Panc1 (cell line): ENCODE measurements around the gene COL11A2. TPM values are rescaled to one million over a fixed set of nuclear protein-coding genes. Genes with fewer than 3 reads are reported as not detected.

Experiments
- ATAC-seq: fragments of 200-7000 bp; cut with Tn5 transposase; 2 replicates; pipeline ENCODE4 v1.9.1; 2020; ENCODE audit warnings: mild to moderate bottlenecking, moderate library complexity
- BruUV-seq: library from RNA; stranded (reverse); fragments of 400-500 nt; replicated peaks from 2 replicates; lab custom pipeline; 2021; lab: Mats Ljungman, UMichigan
- CTCF ChIA-PET: fragments of 300-600 bp; sonication (Branson Sonifier 250); formaldehyde crosslinking; loops from one replicate; lab custom pipeline; 2022; ENCODE audit warnings: antibody characterized with exemption; lab: Charles Lee
- POLR2A ChIA-PET: fragments of 300-600 bp; sonication (Branson Sonifier 250); formaldehyde crosslinking; loops from one replicate; lab custom pipeline; 2022; ENCODE audit warnings: antibody characterized with exemption; lab: Charles Lee
- DNase-seq: peaks from one replicate; pipeline ENCODE4 v3.0.0-alpha.2; 2010; ENCODE audit warnings: low read depth, low spot score
- H3K27ac ChIP-seq: 2 replicates; pipeline ENCODE4 v1.5.1; 2011; ENCODE audit warnings: mild to moderate bottlenecking, low read length, inconsistent platforms
- H3K27me3 ChIP-seq: fragments of 200-500 bp; sonication (Bioruptor generic); 2 replicates; pipeline ENCODE4 v1.6.0; 2014; ENCODE audit warnings: low read length, inconsistent platforms; ENCODE audit not compliant: control insufficient read depth, insufficient read depth
- H3K36me3 ChIP-seq: fragments of 200-500 bp; sonication (Bioruptor generic); 2 replicates; pipeline ENCODE4 v1.5.1; 2014; ENCODE audit warnings: inconsistent platforms, mild to moderate bottlenecking, low read length, moderate library complexity; ENCODE audit not compliant: control insufficient read depth, insufficient read depth
- H3K4me1 ChIP-seq: 2 replicates; pipeline ENCODE4 v1.5.1; 2011; ENCODE audit warnings: inconsistent platforms, mild to moderate bottlenecking, low read length, moderate library complexity; ENCODE audit not compliant: control insufficient read depth, insufficient read depth
- H3K4me3 ChIP-seq, 2 experiments: 2 replicates each; pipeline ENCODE4 v1.5.1; 2011 to 2012; ENCODE audit warnings: low read depth in 2 of 2, low read length in 2 of 2, mild to moderate bottlenecking in 2 of 2, inconsistent platforms in 1 of 2, moderate library complexity in 1 of 2
- H3K9me3 ChIP-seq: fragments of 200-500 bp; sonication (Bioruptor generic); 2 replicates; pipeline ENCODE4 v1.5.1; 2014; ENCODE audit warnings: low read depth, mild to moderate bottlenecking, inconsistent platforms, low read length, moderate library complexity; ENCODE audit not compliant: control insufficient read depth, insufficient read depth
- CTCF ChIP-seq: fragments of 450-650 bp; IDR thresholded peaks from 2 replicates; pipeline ENCODE4 v1.5.1; 2017; ENCODE audit warnings: mild to moderate bottlenecking
- POLR2AphosphoS5 ChIP-seq: IDR thresholded peaks from 2 replicates; pipeline ENCODE4 v1.6.1; 2012; ENCODE audit warnings: mild to moderate bottlenecking, low read depth, low read length, moderate library complexity
- REST ChIP-seq, 2 experiments: IDR thresholded peaks; 2 replicates each; pipeline ENCODE4 v1.6.1; 2011 to 2012; ENCODE audit warnings: low read depth in 2 of 2, control low read depth in 1 of 2, low read length in 1 of 2, mild to moderate bottlenecking in 1 of 2, moderate library complexity in 1 of 2; ENCODE audit not compliant: insufficient read depth in 1 of 2
- SIN3A ChIP-seq: IDR thresholded peaks from 2 replicates; pipeline ENCODE4 v1.6.1; 2012; ENCODE audit warnings: low read depth, mild to moderate bottlenecking, low read length, moderate library complexity, borderline replicate concordance; ENCODE audit not compliant: insufficient read depth
- TCF7L2 ChIP-seq: IDR thresholded peaks from 2 replicates; pipeline ENCODE4 v1.6.1; 2011; ENCODE audit warnings: mild to moderate bottlenecking, low read depth, low read length, inconsistent platforms
- in situ Hi-C: cut with HindIII; loops from 2 replicates; pipeline ENCODE4 v1.10.0; 2016; ENCODE audit warnings: low sequenced_read_pairs, low pct_unique_long_range_greater_than_20kb
- intact Hi-C: fragments of 100-400 bp; cut with micrococcal nuclease; formaldehyde crosslinking; loops from one replicate; pipeline ENCODE4 v1.10.0; 2022; ENCODE audit not compliant: unreplicated experiment
- total RNA-seq: library from RNA; stranded (reverse); gene quantifications from one replicate; pipeline ENCODE4 v1.2.1, GENCODE V29; 2021; ENCODE audit not compliant: unreplicated experiment

Gene COL11A2
- total RNA-seq, 1 experiment from 2014 or later = 0.57 TPM

GRCh38 chr6:33237741-33238140 lies 45.5 kb upstream of the COL11A2 start:
- intact Hi-C loops (no loop called here), in situ Hi-C loops (no loop called here)
- ATAC-seq (no peak), DNase-seq (no peak)
- ChIA-PET CTCF (no interaction called here), POLR2A (interaction anchor here (0.5 kb wide), 1 partner anchor 29 kb away, joined by 6 read pairs; no protein-coding TSS in a partner anchor)
- Histone ChIP-seq H3K27me3 (no peaks in the 10 kb centered on the region), H3K36me3 (no peaks in the 10 kb centered on the region), H3K4me1 (no peaks in the 10 kb centered on the region), H3K4me3 (no peak overlapping the region), H3K27ac (no peak overlapping the region), H3K9me3 (no peaks in the 10 kb centered on the region)
- TF ChIP-seq CTCF = no peak
- TF ChIP-seq POLR2AphosphoS5 = no peak
- no peak for TF ChIP-seq SIN3A
- TF ChIP-seq TCF7L2 = no peak
- no peak for TF ChIP-seq REST (IDR thresholded peaks at IDR 0.05; ENCODE audit: insufficient read depth in 1 of 2, low read depth in 2 of 2, low read length in 1 of 2)
- BruUV-seq = no TSS peak

- no peaks in the 10 kb centered on the region for H3K36me3 ChIP-seq
- no peak overlapping the region for H3K4me3 ChIP-seq
- intact Hi-C loops = no loop called here
- in situ Hi-C loops = no loop called here
- H3K9me3 ChIP-seq = no peaks in the 10 kb centered on the region
- ATAC-seq (no peak), DNase-seq (no peak)
- H3K27ac ChIP-seq = no peak overlapping the region
- H3K4me1 ChIP-seq = no peaks in the 10 kb centered on the region
- no peaks in the 10 kb centered on the region for H3K27me3 ChIP-seq
- CTCF ChIA-PET = interaction anchor here (0.6 kb wide), 1 partner anchor 9 kb away, joined by 4 read pairs; no protein-coding TSS in a partner anchor
- TF ChIP-seq CTCF (no peak), REST (IDR thresholded peaks at IDR 0.05; ENCODE audit: insufficient read depth in 1 of 2, low read depth in 2 of 2, low read length in 1 of 2) (no peak), POLR2AphosphoS5 (no peak), TCF7L2 (no peak), SIN3A (no peak)
- no TSS peak for BruUV-seq
- POLR2A ChIA-PET = interaction anchor here (0.6 kb wide), 1 partner anchor 77 kb away, joined by 3 read pairs; no protein-coding TSS in a partner anchor
Observed at GRCh38 chr6:33236852-33237251, 44.6 kb upstream of the COL11A2 start.
